ENCODE data around the gene ZBTB14.

DNA sequence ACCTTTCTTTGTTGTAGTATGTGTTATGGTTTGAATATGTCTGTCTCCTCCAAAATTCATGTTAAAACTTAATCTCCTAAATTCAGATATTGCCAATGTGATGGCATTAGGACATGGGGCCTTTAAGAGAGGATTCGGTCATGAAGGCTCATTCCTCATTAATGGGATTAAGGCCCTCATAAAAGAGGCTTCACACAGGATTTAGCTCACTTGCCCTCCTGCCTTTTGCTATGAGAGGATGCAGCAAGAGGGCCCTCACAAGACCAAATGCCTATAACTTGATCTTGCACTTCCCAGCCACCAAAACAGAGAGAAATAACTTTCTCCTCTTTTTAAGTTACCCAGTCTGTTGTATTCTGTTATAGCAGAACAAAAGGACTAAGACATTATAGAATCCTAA is 19.7 kb downstream of the ZBTB14 start:
- TF ChIP-seq, protein P1, sequence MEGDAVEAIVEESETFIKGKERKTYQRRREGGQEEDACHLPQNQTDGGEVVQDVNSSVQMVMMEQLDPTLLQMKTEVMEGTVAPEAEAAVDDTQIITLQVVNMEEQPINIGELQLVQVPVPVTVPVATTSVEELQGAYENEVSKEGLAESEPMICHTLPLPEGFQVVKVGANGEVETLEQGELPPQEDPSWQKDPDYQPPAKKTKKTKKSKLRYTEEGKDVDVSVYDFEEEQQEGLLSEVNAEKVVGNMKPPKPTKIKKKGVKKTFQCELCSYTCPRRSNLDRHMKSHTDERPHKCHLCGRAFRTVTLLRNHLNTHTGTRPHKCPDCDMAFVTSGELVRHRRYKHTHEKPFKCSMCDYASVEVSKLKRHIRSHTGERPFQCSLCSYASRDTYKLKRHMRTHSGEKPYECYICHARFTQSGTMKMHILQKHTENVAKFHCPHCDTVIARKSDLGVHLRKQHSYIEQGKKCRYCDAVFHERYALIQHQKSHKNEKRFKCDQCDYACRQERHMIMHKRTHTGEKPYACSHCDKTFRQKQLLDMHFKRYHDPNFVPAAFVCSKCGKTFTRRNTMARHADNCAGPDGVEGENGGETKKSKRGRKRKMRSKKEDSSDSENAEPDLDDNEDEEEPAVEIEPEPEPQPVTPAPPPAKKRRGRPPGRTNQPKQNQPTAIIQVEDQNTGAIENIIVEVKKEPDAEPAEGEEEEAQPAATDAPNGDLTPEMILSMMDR (IDR thresholded peaks at IDR 0.05), result no peak
- no peak for TF ChIP-seq POLR2A (IDR thresholded peaks at IDR 0.05)

Measured in lower leg skin (tissue), 3 donors.